ENCODE results near the gene YPEL5.

YPEL5 gene

GRCh38 chr2:30178618-30179434, 32.0 kb downstream of the YPEL5 start:
- peak; percentile 94 for DNase-seq (ENCODE audit: low read depth)
- H3K4me3 ChIP-seq (ENCODE audit: control insufficient read depth, low read depth, low read length) = no peak overlapping the region
- no peak for TF ChIP-seq CTCF (conservative IDR thresholded peaks at IDR 0.05; ENCODE audit: control insufficient read depth, insufficient read depth, low read depth, low read length)

GRCh38 chr2:30179536-30179935, 32.7 kb downstream of the YPEL5 start:
- H3K4me3 ChIP-seq (ENCODE audit: control insufficient read depth, low read depth, low read length) = no peak overlapping the region
- TF ChIP-seq CTCF (conservative IDR thresholded peaks at IDR 0.05; ENCODE audit: control insufficient read depth, insufficient read depth, low read depth, low read length) = no peak
- no peak for DNase-seq (ENCODE audit: low read depth)

- DNase-seq (ENCODE audit: low read depth) = no peak
- no peak overlapping the region for H3K4me3 ChIP-seq (ENCODE audit: control insufficient read depth, low read depth, low read length)
- TF ChIP-seq CTCF (conservative IDR thresholded peaks at IDR 0.05; ENCODE audit: control insufficient read depth, insufficient read depth, low read depth, low read length) = no peak
These were observed 33.4 kb downstream of the YPEL5 start for GRCh38 chr2:30180226-30180625.

GRCh38 chr2:30181176-30181575, 34.4 kb downstream of the YPEL5 start:
- DNase-seq (ENCODE audit: low read depth) = no peak
- no peak overlapping the region for H3K4me3 ChIP-seq (ENCODE audit: control insufficient read depth, low read depth, low read length)
- TF ChIP-seq CTCF (conservative IDR thresholded peaks at IDR 0.05; ENCODE audit: control insufficient read depth, insufficient read depth, low read depth, low read length) = no peak

GRCh38 chr2:30184035-30184434, 37.2 kb downstream of the YPEL5 start:
- no peak for DNase-seq (ENCODE audit: low read depth)
- no peak overlapping the region for H3K4me3 ChIP-seq (ENCODE audit: control insufficient read depth, low read depth, low read length)
- no peak for TF ChIP-seq CTCF (conservative IDR thresholded peaks at IDR 0.05; ENCODE audit: control insufficient read depth, insufficient read depth, low read depth, low read length)

- DNase-seq (ENCODE audit: low read depth) = peak; percentile 82
- H3K4me3 ChIP-seq (ENCODE audit: control insufficient read depth, low read depth, low read length) = no peak overlapping the region
- TF ChIP-seq CTCF (conservative IDR thresholded peaks at IDR 0.05; ENCODE audit: control insufficient read depth, insufficient read depth, low read depth, low read length) = no peak
These were observed 38.4 kb downstream of the YPEL5 start for GRCh38 chr2:30185178-30185577.

Measured in fibroblast of mammary gland (primary cell).